LHCN-M2 (cell line): ENCODE data around the gene VWA3A. TPM values are rescaled to one million over a fixed set of nuclear protein-coding genes. Genes with fewer than 3 reads are reported as not detected.
"Not testable (repeated sequence)": the region's sequence is repeated elsewhere in the genome, so short reads cannot be mapped to it uniquely, and the experiment has no call there.

ENCODE experiments used
- DNase-seq: peaks from one replicate; pipeline ENCODE4 v3.0.0-alpha.2; 2012; ENCODE audit warnings: low read depth
- polyA plus RNA-seq: library from polyadenylated mRNA; unstranded; fragments of >200 nt; gene quantifications from one replicate; pipeline ENCODE4 v1.2.1, GENCODE V29; 2012; ENCODE audit warnings: missing spikeins
- total RNA-seq: library from RNA; depleted of rRNA; stranded (reverse); fragments of >200 nt; gene quantifications from 2 replicates; pipeline ENCODE4 v1.2.3, GENCODE V29; 2014; rRNA removed

The VWA3A gene, protein sequence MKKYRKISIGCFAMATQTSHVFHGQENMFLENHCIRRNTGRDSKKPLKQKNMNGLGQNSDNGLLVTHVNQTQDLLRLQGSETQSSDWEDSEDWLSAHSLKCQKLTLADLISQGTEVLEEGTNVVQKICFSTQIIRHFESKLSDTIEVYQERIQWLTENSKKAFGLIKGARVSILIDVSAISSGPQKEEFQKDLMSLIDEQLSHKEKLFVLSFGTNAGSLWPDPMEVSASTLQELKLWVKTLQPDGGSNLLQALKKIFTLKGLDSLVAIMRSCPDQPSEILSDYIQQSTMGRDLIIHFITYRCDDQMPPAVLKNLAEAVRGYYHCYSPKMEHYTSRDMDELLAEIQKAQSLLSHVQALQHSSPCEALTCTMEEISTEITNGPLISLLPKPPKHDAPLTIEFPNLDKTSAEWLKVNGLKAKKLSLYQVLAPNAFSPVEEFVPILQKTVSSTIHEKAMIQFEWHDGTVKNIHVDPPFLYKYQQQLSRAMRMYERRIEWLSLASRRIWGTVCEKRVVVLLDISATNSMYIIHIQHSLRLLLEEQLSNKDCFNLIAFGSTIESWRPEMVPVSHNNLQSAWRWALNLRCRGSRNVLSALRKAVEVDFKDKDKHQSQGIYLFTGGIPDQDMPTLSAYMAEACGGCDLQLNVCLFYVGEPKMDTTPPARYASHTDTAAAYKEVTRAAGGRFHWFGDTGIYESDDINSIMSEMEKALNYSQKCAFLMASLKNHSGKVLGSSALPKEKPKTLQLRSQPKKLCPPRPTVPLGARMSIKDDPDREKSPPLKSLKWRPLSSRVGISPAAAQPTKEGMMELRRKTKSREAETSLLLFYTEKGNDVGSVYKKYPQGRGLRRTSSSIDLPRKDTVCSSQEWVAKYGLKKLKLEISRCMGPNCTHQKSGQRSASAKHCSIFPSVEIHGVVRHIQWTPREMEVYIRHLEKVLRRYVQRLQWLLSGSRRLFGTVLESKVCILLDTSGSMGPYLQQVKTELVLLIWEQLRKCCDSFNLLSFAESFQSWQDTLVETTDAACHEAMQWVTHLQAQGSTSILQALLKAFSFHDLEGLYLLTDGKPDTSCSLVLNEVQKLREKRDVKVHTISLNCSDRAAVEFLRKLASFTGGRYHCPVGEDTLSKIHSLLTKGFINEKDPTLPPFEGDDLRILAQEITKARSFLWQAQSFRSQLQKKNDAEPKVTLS
- not detected in 2 replicates for total RNA-seq
- polyA plus RNA-seq: not detected

- DNase-seq: peak; percentile 32
Measured at GRCh38 chr16:22092143-22092933, at the start of gene VWA3A. TSS of gene VWA3A (plus strand) at chr16:22092541. CDS start at chr16:22092638, 97 bp downstream.

GRCh38 chr16:22043882-22044281, 48.5 kb upstream of the VWA3A start:
- DNase-seq: not testable (repeated sequence)

- DNase-seq: peak; percentile 30
Measured at GRCh38 chr16:22045888-22046287, 46.5 kb upstream of the VWA3A start.

DNA sequence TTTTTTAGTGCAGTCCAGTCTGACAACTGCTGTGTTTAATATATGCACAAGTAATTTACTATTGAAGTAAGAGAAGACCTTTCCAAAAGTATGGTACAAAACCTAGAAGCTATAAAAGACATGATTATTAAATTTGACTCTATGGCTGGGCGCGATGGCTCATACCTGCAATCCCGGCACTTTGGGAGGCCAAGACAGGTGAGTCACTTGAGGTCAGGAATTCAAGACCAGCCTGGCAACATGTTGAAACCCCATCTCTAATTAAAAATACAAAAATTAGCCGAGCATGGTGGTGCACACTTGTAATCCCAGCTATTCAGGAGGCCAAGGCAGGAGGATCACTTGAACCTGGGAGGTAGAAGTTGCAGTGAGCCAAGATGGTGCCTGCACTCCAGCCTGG, 41.4 kb upstream of the VWA3A start:
- DNase-seq: no peak

DNA sequence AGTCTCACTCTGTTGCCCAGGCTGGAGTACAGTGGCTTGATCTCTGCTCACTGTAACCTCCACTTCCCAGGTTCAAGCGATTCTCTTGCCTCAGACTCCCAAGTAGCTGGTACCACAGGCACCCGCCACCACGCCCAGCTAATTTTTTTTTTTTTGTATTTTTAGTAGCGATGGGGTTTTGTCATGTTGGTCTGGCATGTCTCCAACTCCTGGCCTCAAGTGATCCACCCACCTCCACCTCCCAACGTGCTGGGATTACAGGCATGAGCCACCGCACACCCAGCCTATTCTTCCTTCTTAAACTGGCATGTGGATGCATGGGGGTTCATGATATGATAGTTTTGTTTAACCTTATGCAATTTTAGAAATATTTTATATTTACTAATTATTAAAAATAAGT, 39.4 kb upstream of the VWA3A start:
- no peak for DNase-seq

- no peak for DNase-seq
Measured at GRCh38 chr16:22053921-22054341, 38.4 kb upstream of the VWA3A start.

GRCh38 chr16:22054847-22055590, 37.3 kb upstream of the VWA3A start:
- DNase-seq: no peak

GRCh38 chr16:22055881-22056280, 36.5 kb upstream of the VWA3A start:
- no peak for DNase-seq

DNA sequence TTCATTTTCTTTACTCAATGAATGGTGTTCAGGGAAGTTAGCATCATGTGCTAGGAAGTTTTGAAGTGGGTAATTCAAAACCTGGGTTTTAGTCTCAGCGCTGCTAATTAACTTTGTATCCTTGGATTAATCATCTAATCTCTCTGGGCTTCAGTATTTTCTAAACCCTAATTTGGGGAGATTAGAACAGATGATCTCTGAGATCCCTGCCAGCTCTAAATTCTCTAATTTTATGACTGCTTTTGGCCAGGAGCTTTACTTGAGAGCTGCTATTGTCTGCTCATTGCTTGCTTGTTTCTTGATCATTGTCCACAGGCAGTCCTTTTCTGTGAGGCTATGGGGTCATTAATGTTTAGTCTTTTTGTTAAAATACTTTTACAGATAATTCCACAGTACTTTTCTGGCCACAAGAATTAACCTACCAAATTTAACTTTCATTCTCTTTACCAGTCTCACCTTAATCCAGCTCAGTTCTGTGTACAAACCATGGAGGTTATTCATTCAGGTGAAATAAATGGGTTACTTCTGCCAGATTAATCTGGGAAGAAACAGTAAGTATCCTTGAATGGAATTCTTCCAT, 28.4 kb upstream of the VWA3A start:
- DNase-seq: no peak

GRCh38 chr16:22065252-22065651, 27.1 kb upstream of the VWA3A start:
- DNase-seq: no peak

- DNase-seq: peak; percentile 28
Measured at GRCh38 chr16:22070361-22071330, 21.7 kb upstream of the VWA3A start.

- DNase-seq: no peak
Measured at GRCh38 chr16:22071331-22071910, 20.9 kb upstream of the VWA3A start.

GRCh38 chr16:22073350-22073749, 19.0 kb upstream of the VWA3A start:
- no peak for DNase-seq

- DNase-seq: no peak
Measured at GRCh38 chr16:22075043-22075757, 17.1 kb upstream of the VWA3A start.

DNA sequence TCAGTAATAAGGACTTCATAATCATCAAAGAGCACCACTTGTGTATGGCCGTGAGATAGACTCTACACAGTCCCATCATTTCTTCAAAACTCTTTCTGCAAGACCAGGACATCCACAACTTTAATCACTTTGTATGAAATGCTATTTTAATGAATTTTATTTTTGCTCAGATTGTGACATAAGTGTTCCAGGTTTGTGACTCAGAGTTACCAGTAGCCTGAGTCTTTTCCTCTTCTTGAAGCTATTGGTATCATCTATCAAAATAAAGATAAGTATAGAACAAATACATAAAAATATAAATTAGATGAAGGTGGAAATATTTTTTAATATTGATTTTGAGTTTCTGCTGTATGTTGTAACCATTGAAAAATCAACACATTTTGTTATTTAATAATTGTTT, 16.6 kb upstream of the VWA3A start:
- DNase-seq: no peak

DNA sequence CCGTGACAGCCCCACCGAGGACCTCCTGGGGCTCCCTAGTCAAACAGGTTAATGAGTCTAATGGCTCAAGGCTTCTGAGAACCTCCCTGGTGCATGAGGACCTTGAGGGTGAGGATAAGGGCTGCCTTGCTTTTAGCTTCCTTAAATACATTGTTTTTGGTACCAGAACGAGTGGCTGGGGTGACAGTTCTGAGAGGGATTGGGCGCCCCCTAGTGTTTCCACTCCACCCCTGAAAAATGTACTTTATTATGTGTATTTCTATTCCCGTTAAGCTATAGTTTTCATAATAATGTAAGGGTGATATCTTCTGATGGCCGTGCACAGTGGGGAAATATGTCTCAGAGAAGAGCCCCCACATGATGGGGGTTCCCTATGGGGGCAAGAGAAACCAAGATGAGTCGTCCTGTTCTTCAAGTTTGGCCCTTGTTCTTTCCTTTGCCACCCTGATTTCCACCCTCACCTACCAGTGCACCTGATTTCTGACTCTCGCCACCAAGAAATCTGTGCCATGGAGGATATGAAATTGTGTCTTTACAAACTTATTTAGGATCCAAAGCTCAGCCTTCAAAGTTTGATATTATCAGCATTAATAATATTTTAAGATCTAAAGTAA, 14.5 kb upstream of the VWA3A start:
- DNase-seq: peak; percentile 58

GRCh38 chr16:22078656-22079055, 13.7 kb upstream of the VWA3A start:
- DNase-seq: no peak
